SK-N-SH (cell line): Measurements from ENCODE around the gene AOAH.

ENCODE experiments used
- CHD2 ChIP-seq: fragments of 150-350 bp; IDR thresholded peaks from 2 replicates; pipeline ENCODE4 v1.6.1; 2018; ENCODE audit warnings: low read length; ENCODE audit not compliant: partially characterized antibody
- ELF1 ChIP-seq: IDR thresholded peaks from 2 replicates; pipeline ENCODE4 v1.4.0; 2012
- EP300 ChIP-seq, 2 experiments: IDR thresholded peaks; 2 replicates each; pipeline versions ENCODE4 v1.4.0 to v1.6.1; 2012; ENCODE audit warnings: borderline replicate concordance in 1 of 2, low read depth in 1 of 2, low read length in 1 of 2
- EZH2phosphoT487 ChIP-seq: fragments of 200-600 bp; sonication (generic); IDR thresholded peaks from 2 replicates; pipeline ENCODE4 v1.6.1; 2017; ENCODE audit warnings: low read depth, mixed run types, mild to moderate bottlenecking, antibody characterized with exemption, moderate library complexity, borderline replicate concordance
- FOXJ3 ChIP-seq: sonication (generic); formaldehyde crosslinking; IDR thresholded peaks from 2 replicates; pipeline ENCODE4 v1.5.1; 2020; ENCODE audit warnings: mild to moderate bottlenecking, missing genetic modification reagents
- NFIC ChIP-seq: IDR thresholded peaks from 2 replicates; pipeline ENCODE4 v1.4.0; 2012; ENCODE audit warnings: borderline replicate concordance
- PBX3 ChIP-seq: IDR thresholded peaks from 2 replicates; pipeline ENCODE4; 2012
- POLR2AphosphoS5 ChIP-seq: IDR thresholded peaks from 2 replicates; pipeline ENCODE4 v1.6.1; 2012; ENCODE audit warnings: low read depth, low read length
- RAD21 ChIP-seq: IDR thresholded peaks from 2 replicates; pipeline ENCODE4 v1.6.1; 2012; ENCODE audit warnings: mild to moderate bottlenecking, low read length
- RXRA ChIP-seq: IDR thresholded peaks from 2 replicates; pipeline ENCODE4 v1.4.0; 2012; ENCODE audit warnings: low read depth, mild to moderate bottlenecking, borderline replicate concordance
- SIN3A ChIP-seq: IDR thresholded peaks from 2 replicates; pipeline ENCODE4 v1.6.1; 2012; ENCODE audit warnings: low read depth, mild to moderate bottlenecking, low read length, moderate library complexity, borderline replicate concordance
- TF ChIP-seq, protein P1 (sequence below): fragments of 200-600 bp; sonication (generic); IDR thresholded peaks from 2 replicates; pipeline ENCODE4 v1.6.1; 2017; ENCODE audit warnings: antibody characterized with exemption, mild to moderate bottlenecking, moderate library complexity
- TF ChIP-seq, protein P2 (sequence below): IDR thresholded peaks from 2 replicates; pipeline ENCODE4 v1.6.1; 2012; ENCODE audit warnings: mild to moderate bottlenecking, low read depth, low read length, moderate library complexity

GRCh38 chr7:36629351-36629750, 94.9 kb downstream of the AOAH start:
- TF ChIP-seq POLR2AphosphoS5 (no peak), SIN3A (no peak), FOXJ3 (CRISPR knock-in tag) (no peak), EP300 (IDR thresholded peaks at IDR 0.05; ENCODE audit: borderline replicate concordance in 1 of 2, low read depth in 1 of 2, low read length in 1 of 2) (no peak), ELF1 (no peak), PBX3 (no peak), RXRA (no peak), NFIC (no peak), EZH2phosphoT487 (no peak), CHD2 (no peak), RAD21 (no peak)
- TF ChIP-seq, protein P1, sequence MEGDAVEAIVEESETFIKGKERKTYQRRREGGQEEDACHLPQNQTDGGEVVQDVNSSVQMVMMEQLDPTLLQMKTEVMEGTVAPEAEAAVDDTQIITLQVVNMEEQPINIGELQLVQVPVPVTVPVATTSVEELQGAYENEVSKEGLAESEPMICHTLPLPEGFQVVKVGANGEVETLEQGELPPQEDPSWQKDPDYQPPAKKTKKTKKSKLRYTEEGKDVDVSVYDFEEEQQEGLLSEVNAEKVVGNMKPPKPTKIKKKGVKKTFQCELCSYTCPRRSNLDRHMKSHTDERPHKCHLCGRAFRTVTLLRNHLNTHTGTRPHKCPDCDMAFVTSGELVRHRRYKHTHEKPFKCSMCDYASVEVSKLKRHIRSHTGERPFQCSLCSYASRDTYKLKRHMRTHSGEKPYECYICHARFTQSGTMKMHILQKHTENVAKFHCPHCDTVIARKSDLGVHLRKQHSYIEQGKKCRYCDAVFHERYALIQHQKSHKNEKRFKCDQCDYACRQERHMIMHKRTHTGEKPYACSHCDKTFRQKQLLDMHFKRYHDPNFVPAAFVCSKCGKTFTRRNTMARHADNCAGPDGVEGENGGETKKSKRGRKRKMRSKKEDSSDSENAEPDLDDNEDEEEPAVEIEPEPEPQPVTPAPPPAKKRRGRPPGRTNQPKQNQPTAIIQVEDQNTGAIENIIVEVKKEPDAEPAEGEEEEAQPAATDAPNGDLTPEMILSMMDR = no peak
- TF ChIP-seq, protein P2, sequence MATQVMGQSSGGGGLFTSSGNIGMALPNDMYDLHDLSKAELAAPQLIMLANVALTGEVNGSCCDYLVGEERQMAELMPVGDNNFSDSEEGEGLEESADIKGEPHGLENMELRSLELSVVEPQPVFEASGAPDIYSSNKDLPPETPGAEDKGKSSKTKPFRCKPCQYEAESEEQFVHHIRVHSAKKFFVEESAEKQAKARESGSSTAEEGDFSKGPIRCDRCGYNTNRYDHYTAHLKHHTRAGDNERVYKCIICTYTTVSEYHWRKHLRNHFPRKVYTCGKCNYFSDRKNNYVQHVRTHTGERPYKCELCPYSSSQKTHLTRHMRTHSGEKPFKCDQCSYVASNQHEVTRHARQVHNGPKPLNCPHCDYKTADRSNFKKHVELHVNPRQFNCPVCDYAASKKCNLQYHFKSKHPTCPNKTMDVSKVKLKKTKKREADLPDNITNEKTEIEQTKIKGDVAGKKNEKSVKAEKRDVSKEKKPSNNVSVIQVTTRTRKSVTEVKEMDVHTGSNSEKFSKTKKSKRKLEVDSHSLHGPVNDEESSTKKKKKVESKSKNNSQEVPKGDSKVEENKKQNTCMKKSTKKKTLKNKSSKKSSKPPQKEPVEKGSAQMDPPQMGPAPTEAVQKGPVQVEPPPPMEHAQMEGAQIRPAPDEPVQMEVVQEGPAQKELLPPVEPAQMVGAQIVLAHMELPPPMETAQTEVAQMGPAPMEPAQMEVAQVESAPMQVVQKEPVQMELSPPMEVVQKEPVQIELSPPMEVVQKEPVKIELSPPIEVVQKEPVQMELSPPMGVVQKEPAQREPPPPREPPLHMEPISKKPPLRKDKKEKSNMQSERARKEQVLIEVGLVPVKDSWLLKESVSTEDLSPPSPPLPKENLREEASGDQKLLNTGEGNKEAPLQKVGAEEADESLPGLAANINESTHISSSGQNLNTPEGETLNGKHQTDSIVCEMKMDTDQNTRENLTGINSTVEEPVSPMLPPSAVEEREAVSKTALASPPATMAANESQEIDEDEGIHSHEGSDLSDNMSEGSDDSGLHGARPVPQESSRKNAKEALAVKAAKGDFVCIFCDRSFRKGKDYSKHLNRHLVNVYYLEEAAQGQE = no peak
